ENCODE data around the gene GLI3.

GRCh38 chr7:42161110-42161509 is 75.9 kb downstream of the GLI3 start:
- TF ChIP-seq CTCF (IDR thresholded peaks at IDR 0.05) (no peak), POLR2A (IDR thresholded peaks at IDR 0.05) (no peak)
